HG03045 (cell line): Measurements from ENCODE around the gene KIF25.

Experiments
- ATAC-seq: cut with Tn5 transposase; IDR thresholded peaks from one replicate; pipeline ENCODE4 v1.9.1; 2021; ENCODE audit warnings: mild to moderate bottlenecking, moderate library complexity; ENCODE audit not compliant: unreplicated experiment

The KIF25 gene

DNA sequence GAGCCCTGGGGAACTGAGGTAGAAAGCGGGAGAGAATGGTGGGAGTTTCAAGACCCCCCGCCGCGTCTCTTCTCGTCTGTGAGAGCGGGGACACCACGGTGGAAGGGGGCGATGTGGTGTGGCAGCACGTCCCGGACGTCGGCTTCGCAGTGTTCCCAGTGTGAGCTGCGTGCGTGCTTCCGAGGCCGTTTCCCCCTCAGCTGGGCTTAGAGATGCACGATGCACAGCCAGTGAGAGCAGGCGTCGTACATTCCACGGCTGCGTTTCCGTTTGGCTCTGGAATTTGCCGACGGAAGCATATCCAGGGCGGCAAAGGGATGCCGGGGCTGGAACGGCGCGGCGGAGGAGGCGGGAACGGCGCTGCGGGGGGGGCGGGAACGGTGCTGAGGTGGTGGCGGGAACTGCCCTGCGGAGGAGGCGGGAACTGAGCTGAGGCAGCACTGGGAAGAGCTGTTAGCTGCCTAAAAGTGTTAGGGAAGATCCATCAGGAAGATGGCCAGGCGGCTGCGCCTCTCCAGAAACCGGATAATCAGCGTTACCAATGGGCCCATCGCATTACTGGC is 37.7 kb downstream of the KIF25 start:
- no peak for ATAC-seq

DNA sequence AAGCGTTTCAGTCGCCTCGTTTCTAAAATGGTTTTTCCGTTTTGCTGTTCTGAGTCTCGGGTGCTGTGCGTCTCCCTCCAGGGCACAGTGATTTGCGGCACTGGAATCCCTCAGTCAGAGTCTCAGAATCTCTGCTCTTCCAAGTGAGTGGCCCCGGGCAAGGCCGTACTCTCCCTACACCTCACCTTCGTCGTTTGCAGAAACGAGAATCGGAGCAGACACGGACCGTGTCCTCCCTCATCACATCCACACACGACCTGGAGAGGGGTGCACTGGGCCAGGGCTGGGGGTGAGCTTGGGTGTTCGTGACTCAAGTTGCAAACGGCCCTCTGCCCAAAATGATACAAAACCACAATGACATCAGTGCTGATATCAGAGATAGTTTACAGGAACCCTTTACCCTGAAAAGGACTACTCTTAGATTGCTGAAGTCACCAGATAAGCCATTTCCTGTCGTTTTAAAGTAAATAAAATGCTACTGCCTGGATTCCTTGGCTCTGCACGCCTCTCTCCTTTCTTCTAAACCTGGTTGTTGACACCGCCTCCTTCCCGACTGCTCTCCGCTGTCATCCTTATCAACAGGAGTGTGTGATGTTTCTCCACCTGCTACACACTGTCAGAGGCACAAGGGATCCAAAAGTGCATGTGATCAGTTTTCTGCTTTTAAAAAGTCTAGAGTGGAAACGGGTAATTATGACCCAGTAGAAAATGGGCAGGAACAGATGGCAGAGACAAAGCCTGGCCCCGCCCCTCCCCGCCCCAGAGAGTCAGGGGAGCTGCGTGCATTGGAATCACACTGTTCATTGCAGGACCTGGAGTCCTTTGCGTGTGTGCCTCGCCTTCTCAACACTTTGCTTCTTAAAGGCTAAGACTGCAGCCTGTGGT is 38.4 kb downstream of the KIF25 start:
- no peak for ATAC-seq

DNA sequence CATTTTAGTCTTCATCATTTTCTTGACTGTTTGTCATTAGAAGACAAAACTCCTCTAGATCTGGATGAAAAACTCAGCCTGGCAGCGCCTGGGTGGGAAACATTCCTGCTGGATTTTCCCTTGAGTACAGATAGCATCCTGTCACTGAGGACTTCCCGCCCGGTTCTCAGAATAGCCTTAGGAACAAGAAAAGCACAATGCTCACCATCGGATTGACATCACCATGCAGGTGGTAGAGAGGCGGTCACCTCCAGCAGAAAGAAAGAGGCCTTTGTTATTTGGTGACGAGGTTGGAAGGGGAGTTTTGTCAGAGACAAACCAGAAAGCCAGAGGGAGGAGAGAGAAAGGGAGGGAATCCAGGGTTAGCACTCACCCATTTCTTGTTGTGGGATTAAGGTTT is 39.8 kb downstream of the KIF25 start:
- no peak for ATAC-seq

DNA sequence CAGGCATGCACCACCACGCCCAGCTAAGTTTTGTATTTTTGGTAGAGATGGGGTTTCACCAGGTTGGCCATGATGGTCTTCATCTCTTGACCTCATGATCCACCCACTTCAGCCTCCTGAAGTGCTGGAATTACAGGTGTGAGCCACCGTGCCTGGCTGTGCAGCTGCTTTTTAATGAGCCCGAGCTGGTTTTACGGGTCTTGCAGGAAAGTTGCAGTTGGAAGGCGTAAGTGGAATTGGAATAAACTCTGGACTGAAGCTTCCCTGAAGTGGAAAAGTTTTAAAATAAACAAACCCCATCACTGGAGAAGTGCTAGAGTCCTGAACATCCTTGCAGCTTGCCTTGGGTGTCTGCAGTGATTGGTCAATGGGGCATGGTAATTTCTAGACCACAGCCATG is 40.4 kb downstream of the KIF25 start:
- no peak for ATAC-seq

DNA sequence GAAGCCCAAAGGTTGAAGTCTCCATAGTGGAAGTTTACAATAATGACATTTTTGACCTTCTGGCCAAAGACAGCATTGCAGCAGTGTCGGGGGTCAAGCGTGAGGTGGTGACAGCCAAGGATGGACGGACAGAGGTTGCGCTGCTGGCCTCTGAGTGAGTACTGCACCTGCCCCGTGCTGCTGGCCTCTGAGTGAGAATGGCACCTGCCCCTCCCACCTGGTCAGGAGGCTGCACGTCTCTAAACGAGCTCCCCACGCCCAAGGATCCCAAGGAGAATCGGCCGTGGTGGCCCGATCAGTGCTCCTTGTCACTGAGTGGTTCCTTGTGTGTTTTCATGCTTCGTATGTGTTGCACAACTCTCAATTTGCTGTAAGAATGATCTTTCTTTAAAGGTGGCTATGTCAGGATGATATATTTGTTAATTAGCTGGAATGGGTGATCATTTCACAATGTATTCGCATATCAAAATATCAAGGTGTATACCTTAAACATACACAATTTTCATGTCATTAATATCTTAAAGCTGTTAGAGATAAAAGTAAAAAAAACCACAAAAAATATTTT is 41.2 kb downstream of the KIF25 start:
- ATAC-seq, result no peak

DNA sequence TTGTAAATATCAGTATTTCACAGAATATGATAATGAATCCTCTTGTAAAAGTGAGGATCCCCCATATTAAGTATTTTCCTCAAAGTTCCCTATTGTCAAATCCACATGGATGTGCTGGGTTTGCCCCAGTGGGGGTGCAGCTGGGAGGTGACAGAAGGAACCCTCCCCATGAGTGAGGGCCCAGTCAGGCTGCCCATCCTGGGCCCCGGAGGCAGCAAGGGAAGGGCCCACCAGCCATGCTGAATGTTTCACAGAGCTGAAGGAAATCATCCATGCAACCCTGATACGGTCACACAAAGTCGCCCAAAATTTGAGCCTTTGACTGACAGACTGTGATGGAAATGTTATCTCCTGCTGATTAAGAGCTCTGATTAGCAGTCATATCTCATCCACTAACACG is 41.8 kb downstream of the KIF25 start:
- ATAC-seq, result no peak

GRCh38 chr6:168039849-168040248 is 42.4 kb downstream of the KIF25 start:
- no peak for ATAC-seq

- no peak for ATAC-seq
Measured at GRCh38 chr6:168040856-168041496, 43.5 kb downstream of the KIF25 start.

DNA sequence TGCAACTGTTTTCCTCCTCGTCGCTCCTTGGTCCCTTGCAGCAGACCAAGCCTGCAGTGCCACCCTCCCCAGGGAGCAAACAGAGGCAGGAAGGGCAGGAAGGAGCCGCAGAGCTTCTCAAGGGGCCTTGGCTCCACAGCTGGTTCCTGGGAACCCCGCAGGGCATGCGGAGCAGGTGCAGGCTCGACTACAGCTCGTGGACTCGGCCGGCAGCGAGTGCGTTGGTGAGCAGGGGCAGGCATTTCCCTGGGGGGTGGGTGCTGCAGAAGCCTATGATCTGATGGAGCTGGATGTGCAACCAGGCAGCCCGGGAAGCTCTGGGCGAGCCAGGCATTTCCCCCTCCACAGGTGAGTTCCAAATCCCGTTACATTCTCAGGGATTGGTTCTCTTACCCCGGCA is 44.5 kb downstream of the KIF25 start:
- ATAC-seq, result no peak

GRCh38 chr6:168042426-168043192 is 45.1 kb downstream of the KIF25 start:
- no peak for ATAC-seq

GRCh38 chr6:168043193-168043847 is 45.8 kb downstream of the KIF25 start:
- ATAC-seq, result no peak

GRCh38 chr6:168043848-168044415 is 46.5 kb downstream of the KIF25 start:
- no peak for ATAC-seq

- no peak for ATAC-seq
Measured at GRCh38 chr6:168044521-168045130, 47.2 kb downstream of the KIF25 start.

DNA sequence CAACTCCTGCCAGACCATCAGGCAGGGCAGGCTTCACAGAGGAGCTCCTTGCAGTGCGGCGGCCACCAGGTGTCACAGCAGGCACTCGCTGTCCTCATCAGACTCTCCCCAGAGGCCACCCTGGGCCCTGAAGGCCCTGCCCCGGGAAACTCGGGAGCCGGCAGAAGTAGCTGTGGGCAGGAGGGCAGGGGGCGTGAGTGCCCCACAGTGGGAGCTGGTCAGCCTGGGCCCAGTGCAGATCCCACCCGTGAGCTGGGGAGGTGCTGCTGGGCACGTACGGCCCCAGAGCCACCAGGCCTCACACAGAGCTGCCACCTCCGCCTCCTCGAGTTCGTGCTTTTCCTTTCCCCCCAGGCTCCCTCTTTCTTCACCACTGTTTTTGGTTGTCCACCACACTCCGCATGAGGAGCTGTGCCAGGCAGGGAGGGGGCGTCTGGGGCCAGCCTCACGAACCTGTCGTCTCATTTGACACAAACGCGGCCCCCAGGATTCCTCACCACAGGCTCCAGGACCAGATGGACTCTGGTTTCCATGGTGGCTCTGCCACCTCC is 47.7 kb downstream of the KIF25 start:
- ATAC-seq, result no peak

DNA sequence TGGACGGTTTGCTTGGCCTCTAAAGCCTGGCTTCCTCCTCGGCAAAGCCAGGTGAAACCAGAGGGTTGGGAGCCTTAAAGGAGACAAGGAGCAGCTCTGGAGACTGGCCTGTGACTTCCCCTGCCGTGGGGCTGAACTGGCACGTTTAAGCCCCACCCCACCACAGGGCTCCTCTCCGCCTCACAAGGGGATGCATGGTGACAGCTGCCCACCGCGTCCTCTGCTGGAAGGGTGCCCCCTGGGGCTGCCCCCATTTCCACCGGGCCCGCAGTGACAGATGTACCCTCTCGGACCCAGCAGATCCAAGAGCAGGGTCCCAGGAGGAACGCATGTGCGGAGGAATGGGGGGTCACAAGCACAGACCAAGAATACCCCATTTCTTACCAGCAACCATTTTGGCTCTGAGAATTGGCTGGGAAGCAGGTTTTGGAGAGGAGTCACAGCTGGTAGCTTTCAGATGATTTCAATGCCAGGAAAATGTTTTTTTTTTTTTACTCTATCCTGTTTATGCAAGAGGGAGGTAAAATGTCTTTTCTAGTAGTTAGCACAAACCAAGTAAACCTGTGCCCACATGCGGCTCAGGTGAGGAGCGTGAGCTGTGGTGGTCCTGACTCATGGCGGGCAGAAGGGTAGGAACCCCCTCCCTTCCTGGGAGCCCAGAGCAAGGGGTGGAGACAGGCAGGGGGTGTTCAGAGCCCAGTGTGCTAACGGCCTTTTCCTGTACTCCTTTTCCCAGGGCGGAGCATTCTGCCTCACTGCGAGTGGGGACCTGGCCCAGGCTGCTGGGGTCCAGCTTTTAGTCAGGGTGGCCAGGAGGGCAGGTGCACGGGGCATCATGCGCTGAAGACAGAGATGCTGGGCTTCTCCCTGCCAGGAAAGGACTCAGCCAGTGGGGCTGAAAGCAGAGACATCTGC is 48.5 kb downstream of the KIF25 start:
- ATAC-seq, result no peak

- no peak for ATAC-seq
Measured at GRCh38 chr6:168046696-168047095, 49.2 kb downstream of the KIF25 start.

GRCh38 chr6:168047841-168048723 is 50.6 kb downstream of the KIF25 start:
- ATAC-seq, result no peak

GRCh38 chr6:168048724-168049025 is 51.2 kb downstream of the KIF25 start:
- no peak for ATAC-seq
